ENCODE measurements around the gene RGS3. TPM values are rescaled to one million over a fixed set of nuclear protein-coding genes. Genes with fewer than 3 reads are reported as not detected.

Gene RGS3
- total and polyA plus RNA-seq, 7 donors, result 26.9 to 50.7 (median 38.3) TPM

DNA sequence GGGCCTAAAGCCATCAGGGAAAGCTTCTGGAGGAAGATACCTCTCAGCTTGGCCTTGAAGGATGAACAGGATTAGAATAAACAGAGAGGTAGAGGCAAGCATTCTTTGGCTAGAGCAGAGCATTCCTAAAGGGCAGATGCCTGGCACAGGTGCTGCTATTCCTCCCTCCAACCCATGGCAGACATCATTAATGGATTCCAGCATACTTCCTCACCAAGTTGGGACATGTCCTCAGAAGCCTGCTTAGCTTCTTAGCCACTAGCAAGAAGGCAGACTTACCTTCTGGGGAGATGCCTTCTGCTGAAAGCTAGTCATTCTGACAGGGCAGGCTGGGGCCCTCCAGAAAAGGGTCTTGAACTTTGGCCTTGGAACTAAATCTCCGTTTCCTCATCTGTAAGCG, 122.0 kb downstream of the RGS3 start:
- no peak for DNase-seq
- Histone ChIP-seq H3K27ac (peak overlapping the region in 3 of 4 donors; percentile 14 to 24 (median 17)), H3K4me3 (no peak overlapping the region), H3K27me3 (no peaks in the 10 kb centered on the region), H3K4me1 (peaks cover 0 to 36% (median 23%) of the 10 kb centered on the region in 4 donors), H3K36me3 (peaks cover 8 to 24% (median 12%) of the 10 kb centered on the region in 4 donors), H3K9me3 (no peaks in the 10 kb centered on the region)
- 83 to 95% methylated on average over 2 of the region's 2 CpGs for WGBS, 2 donors
- TF ChIP-seq, protein P1, sequence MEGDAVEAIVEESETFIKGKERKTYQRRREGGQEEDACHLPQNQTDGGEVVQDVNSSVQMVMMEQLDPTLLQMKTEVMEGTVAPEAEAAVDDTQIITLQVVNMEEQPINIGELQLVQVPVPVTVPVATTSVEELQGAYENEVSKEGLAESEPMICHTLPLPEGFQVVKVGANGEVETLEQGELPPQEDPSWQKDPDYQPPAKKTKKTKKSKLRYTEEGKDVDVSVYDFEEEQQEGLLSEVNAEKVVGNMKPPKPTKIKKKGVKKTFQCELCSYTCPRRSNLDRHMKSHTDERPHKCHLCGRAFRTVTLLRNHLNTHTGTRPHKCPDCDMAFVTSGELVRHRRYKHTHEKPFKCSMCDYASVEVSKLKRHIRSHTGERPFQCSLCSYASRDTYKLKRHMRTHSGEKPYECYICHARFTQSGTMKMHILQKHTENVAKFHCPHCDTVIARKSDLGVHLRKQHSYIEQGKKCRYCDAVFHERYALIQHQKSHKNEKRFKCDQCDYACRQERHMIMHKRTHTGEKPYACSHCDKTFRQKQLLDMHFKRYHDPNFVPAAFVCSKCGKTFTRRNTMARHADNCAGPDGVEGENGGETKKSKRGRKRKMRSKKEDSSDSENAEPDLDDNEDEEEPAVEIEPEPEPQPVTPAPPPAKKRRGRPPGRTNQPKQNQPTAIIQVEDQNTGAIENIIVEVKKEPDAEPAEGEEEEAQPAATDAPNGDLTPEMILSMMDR (IDR thresholded peaks at IDR 0.05), result no peak
- intact Hi-C loops (cut with DNase I), result loop anchor here (10.0 kb wide), 1 partner anchor 241 kb away; the partner anchor contains the start of genes BSPRY and WDR31

DNA sequence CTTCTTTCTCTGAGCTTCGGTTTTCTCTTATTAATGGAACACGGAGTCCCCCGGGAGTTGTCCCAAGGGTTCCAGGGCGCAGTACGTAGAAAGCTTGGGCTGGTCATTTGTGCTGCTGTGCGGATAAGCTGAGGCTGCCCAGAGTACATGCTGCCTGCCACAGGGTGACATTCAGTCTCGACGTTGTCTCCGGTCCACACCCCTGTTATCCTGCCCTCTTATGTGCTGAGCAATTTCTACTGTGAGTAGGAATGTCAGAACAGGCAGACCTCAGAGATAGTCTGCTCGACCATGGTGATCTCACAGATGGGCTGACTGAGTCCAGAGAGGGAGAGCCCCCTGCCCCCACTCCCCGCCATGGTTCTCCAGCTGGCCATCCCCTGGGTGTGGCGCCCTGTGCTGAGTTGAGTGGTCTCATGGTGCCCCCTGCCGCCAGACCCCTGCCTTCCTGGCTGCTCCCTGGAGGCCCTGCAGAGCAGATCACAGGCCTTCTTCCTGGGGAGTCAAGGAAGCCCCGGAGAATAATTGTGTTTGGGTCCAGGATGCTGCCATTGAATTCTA, 124.0 kb downstream of the RGS3 start:
- 83 to 87% methylated on average over 14 of the region's 14 CpGs for WGBS, 2 donors
- intact Hi-C loops (cut with DNase I), result loop anchor here (10.0 kb wide), 1 partner anchor 243 kb away; the partner anchor contains the start of genes BSPRY and WDR31
- no peak overlapping the region for H3K4me3 ChIP-seq
- no peaks in the 10 kb centered on the region for H3K9me3 ChIP-seq
- DNase-seq, result peak; percentile 80
- peaks cover 0 to 25% (median 13%) of the 10 kb centered on the region in 4 donors for H3K4me1 ChIP-seq
- peak overlapping the region in 3 of 4 donors; percentile 41 to 53 (median 42) for H3K27ac ChIP-seq
- TF ChIP-seq, protein P1 (IDR thresholded peaks at IDR 0.05), result peak; percentile 15 to 39 (median 34)
- TF ChIP-seq POLR2A (IDR thresholded peaks at IDR 0.05), result no peak
- no peak for TF ChIP-seq EP300 (IDR thresholded peaks at IDR 0.05)
- peak in 1 of 4 donors; percentile 22 for TF ChIP-seq POLR2AphosphoS5 (IDR thresholded peaks at IDR 0.05)
- peaks cover 8 to 24% (median 12%) of the 10 kb centered on the region in 4 donors for H3K36me3 ChIP-seq
- H3K27me3 ChIP-seq, result no peaks in the 10 kb centered on the region

DNA sequence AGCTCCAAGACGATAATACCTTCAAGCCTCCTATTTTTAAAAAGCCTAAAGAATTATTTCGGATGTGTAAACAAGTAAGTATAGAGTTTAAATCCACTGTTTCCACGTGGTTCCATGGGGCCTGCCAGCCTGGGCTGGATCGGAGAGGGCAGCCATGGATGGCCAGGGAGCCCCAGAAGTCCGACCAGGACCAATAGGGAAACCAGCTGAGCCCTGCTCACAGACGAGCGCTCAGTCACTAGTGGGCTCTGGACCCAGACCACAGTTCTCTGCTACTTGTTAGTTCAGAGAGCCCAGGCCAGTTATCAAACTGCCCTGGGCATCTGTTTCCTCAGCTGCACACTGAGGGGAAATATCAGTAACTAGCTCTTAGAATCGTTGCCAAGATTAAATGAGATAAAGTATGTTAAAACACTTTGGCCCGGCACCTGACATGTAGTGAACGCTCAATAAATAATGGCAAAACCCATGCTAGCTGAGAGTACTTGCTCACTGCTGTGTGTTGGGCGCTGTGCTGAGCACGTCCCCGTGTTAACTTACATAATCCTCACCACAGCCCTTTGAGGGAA, 124.8 kb downstream of the RGS3 start:
- H3K27ac ChIP-seq, result peak overlapping the region in 2 of 4 donors; percentile 42 to 53
- 82% methylated on average over 13 of the region's 13 CpGs for WGBS, 2 donors
- peak; percentile 54 for DNase-seq
- H3K4me3 ChIP-seq, result no peak overlapping the region
- TF ChIP-seq POLR2A (IDR thresholded peaks at IDR 0.05) (no peak), POLR2AphosphoS5 (IDR thresholded peaks at IDR 0.05) (no peak), EP300 (IDR thresholded peaks at IDR 0.05) (no peak)
- TF ChIP-seq, protein P1 (IDR thresholded peaks at IDR 0.05), result no peak
- intact Hi-C loops (cut with DNase I), result loop anchor here (10.0 kb wide), 1 partner anchor 244 kb away; the partner anchor contains the start of genes BSPRY and WDR31
- peaks cover 0 to 26% (median 14%) of the 10 kb centered on the region in 4 donors for H3K4me1 ChIP-seq
- H3K36me3 ChIP-seq, result peaks cover 8 to 24% (median 11%) of the 10 kb centered on the region in 4 donors
- no peaks in the 10 kb centered on the region for H3K9me3 ChIP-seq
- no peaks in the 10 kb centered on the region for H3K27me3 ChIP-seq

DNA sequence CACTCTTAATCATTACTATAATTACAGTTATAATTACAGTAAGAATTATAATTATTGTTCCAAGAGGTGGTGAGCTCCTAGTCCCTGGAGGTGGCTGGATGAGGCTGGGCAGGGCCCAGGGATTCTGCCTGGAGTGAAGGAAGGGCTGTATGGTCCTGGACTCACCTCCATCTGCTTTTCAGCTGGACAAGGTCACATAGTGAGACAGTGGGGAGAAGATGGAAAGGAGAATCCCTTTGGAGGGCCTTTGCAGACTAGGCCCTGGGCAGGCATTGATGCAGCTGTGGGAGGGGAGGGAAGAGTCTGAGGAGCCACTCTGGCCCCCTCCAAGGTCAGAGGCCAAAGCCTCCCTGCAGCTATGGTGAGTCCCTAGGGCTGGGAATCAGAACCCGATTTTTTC, 125.4 kb downstream of the RGS3 start:
- WGBS, 2 donors, result 64 to 66% methylated on average over 1 of the region's 1 CpG
- peaks cover 4 to 18% (median 6%) of the 10 kb centered on the region in 4 donors for H3K36me3 ChIP-seq
- H3K4me1 ChIP-seq, result peaks cover 0 to 30% (median 19%) of the 10 kb centered on the region in 4 donors
- no peaks in the 10 kb centered on the region for H3K27me3 ChIP-seq
- H3K4me3 ChIP-seq, result no peak overlapping the region
- peak overlapping the region in 3 of 4 donors; percentile 7 to 53 (median 26) for H3K27ac ChIP-seq
- peak; percentile 28 for DNase-seq
- intact Hi-C loops (cut with DNase I), result loop anchor here (10.0 kb wide), 1 partner anchor 244 kb away; the partner anchor contains the start of genes BSPRY and WDR31
- TF ChIP-seq POLR2AphosphoS5 (IDR thresholded peaks at IDR 0.05), result no peak
- TF ChIP-seq, protein P1 (IDR thresholded peaks at IDR 0.05), result no peak
- no peaks in the 10 kb centered on the region for H3K9me3 ChIP-seq

Data from sigmoid colon (tissue), 7 donors.